Gastroesophageal sphincter (tissue), 3 donors: ENCODE data around the gene FAAH.

Experiments
- CTCF ChIP-seq, 4 experiments: fragments of 200-600 bp in 2 of 4; fragments of 450-650 bp in 2 of 4; sonication (generic) in 1 of 4; IDR thresholded peaks; one replicate each; pipeline ENCODE4 v1.5.1; 2017 to 2019; ENCODE audit warnings: antibody characterized with exemption in 4 of 4, mild to moderate bottlenecking in 2 of 4, moderate library complexity in 2 of 4
- POLR2A ChIP-seq, 2 donors: fragments of 450-650 bp; IDR thresholded peaks; one replicate each; pipeline ENCODE4 v1.6.1; 2017; ENCODE audit warnings: antibody characterized with exemption in 2 of 2, mild to moderate bottlenecking in 2 of 2, moderate library complexity in 1 of 2
- POLR2AphosphoS5 ChIP-seq: sonication (generic); formaldehyde crosslinking; IDR thresholded peaks from one replicate; pipeline ENCODE4 v1.6.1; 2017; ENCODE audit warnings: antibody characterized with exemption

- TF ChIP-seq CTCF (IDR thresholded peaks at IDR 0.05) (no peak), POLR2AphosphoS5 (no peak), POLR2A (IDR thresholded peaks at IDR 0.05) (no peak)
These were observed 14.9 kb downstream of the FAAH start for GRCh38 chr1:46409063-46409372.
